Measurements from ENCODE around the gene STK11IP. TPM values are rescaled to one million over a fixed set of nuclear protein-coding genes. Genes with fewer than 3 reads are reported as not detected.

Gene STK11IP
- total RNA-seq = 58.5 TPM

GRCh38 chr2:219597552-219598307, at the start of gene STK11IP:
TSS of gene STK11IP (plus strand) at chr2:219597857. CDS start at chr2:219598120, 263 bp downstream.
- ATAC-seq = peak; percentile 98
- peak; percentile 97 for DNase-seq (ENCODE audit: low spot score)
- intact Hi-C loops (cut with DNase I) = no loop called here

GRCh38 chr2:219548990-219549389, 48.7 kb upstream of the STK11IP start:
- intact Hi-C loops (cut with DNase I) = no loop called here
- DNase-seq (ENCODE audit: low spot score) = no peak

GRCh38 chr2:219549619-219550018, 48.0 kb upstream of the STK11IP start:
- intact Hi-C loops (cut with DNase I) = no loop called here
- DNase-seq (ENCODE audit: low spot score) = no peak
- ATAC-seq = no peak

More at GRCh38 chr2:219548990-219549389, 48.7 kb upstream of the STK11IP start:
- ATAC-seq = no peak

DNA sequence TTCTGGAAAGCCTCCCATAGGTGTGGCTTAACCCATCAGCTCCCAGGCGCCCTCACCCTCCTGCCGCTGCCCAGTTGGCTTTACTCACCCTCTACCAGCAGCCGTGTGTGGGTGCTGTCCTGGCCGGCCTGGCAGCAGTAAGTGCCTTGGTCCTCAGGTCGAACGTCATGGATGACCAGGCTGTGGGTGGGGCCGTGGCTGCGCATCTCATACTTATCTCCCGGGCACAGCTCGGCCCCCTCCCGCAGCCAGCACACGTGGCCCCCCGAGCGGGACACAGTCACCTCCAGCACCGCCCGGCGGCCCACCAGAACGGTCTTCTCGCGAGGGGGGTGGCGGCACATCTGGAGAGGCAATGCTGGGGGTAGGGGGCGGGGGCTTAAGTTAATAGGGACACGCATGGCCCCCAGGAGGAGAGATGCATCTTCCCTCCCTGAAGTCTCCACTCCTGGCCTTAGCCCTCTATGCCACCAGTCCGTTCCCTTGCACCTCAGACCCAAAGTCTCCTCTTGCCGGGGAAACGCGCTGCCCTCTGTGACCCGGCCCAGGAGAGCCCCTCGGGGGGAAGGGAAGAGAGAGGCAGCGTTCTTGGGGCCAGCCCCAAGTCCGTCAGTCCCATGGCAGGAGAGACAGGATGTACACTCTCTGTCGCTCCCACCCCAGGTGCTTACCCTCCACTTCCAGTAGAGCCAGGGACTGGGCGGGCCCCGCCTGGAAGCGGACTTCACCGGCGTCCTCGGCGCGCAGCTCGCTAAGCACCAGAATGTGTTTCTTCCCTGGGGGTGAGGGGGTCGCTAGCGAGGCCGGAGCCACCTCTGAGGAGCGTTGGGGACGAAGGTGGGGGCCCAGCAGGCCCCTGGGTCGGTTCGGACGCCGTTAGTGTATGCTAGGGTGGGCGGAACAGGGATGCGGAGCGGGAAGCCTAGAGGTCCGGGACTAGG, 45.9 kb upstream of the STK11IP start:
- DNase-seq (ENCODE audit: low spot score) = peak; percentile 70
- intact Hi-C loops (cut with DNase I) = no loop called here
- peak; percentile 57 for ATAC-seq

DNA sequence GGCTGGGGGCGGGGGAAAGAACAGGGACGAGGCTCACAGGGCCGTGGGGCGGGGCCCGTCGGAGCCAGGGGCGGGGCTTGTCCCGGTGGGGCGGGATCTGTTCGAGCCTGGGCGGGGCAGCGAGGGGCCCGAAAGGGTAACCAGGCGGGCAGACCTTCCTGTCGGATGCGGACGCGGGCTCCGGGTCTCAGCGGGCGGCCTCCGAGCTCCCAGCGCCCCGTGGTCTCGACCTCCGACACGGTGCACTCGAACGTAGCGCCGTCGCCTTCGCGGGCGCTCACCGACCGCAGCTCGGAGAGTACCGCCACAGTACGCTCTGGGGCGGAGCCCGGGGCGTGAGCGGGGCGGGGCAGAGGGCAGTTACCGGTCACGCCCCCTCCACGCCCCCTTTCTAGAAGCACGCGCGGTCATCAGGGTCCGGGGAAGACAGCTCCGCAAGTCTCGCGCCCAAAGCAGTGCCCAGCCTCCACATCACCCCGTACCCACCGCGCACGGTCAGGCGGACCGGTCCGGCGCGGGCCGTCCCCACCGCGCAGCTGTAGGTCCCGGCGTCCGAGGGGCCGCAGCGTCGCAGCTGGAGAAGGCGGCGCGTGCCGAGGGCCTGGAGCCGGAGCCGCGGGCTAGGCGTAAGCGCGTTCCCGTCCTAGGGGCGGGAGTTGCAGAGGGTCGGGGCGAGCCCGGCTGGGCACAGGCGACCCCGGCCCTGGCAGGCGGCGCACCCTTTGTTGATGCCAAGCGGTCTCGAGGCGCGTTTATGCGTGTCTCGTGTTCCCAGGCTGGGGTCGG, 45.1 kb upstream of the STK11IP start:
- intact Hi-C loops (cut with DNase I) = no loop called here
- DNase-seq (ENCODE audit: low spot score) = peak; percentile 94
- ATAC-seq = peak; percentile 92

DNA sequence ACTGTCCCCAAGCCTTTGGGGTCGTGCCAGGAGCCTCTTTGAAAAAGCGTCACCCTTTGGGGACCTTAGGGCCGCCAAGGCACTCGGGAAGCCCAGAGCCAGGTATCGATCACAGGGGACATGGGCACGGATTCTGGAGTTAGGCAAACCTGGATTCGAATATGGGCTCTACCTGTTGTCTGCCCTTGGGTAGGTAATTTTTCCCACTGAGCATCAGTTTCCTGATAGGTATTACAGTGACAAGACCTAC, 44.6 kb upstream of the STK11IP start:
- DNase-seq (ENCODE audit: low spot score) (peak; percentile 75), ATAC-seq (no peak)
- intact Hi-C loops (cut with DNase I) = no loop called here

GRCh38 chr2:219553463-219553963, 44.1 kb upstream of the STK11IP start:
- ATAC-seq (no peak), DNase-seq (ENCODE audit: low spot score) (peak; percentile 58)
- intact Hi-C loops (cut with DNase I) = no loop called here

- intact Hi-C loops (cut with DNase I) = no loop called here
- ATAC-seq = no peak
- peak; percentile 63 for DNase-seq (ENCODE audit: low spot score)
Measured at GRCh38 chr2:219554350-219554749, 43.3 kb upstream of the STK11IP start.

GRCh38 chr2:219555956-219556355, 41.7 kb upstream of the STK11IP start:
- DNase-seq (ENCODE audit: low spot score) (no peak), ATAC-seq (no peak)
- intact Hi-C loops (cut with DNase I) = no loop called here

- DNase-seq (ENCODE audit: low spot score) (no peak), ATAC-seq (no peak)
- intact Hi-C loops (cut with DNase I) = no loop called here
Measured at GRCh38 chr2:219556413-219556812, 41.2 kb upstream of the STK11IP start.

DNA sequence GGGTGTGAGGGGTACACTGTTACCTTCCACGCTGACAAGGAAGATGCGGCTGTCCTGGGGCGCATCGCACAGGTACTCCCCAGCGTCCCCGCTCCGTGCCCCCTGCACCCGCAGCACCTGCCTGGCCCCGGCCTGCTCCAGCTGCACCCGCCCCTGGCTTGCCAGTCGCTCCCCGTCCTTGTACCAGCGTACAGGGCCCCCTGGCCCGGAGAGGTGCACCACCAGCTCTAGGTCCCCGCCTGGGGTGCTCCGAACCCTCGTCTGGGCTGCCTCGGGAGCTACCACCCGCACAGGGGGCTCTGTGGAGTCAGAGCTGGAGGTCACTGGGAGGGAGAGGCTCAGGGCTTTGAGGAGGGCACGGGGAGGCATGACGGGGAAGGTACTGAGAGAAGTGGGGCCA, 40.3 kb upstream of the STK11IP start:
- DNase-seq (ENCODE audit: low spot score) (peak; percentile 60), ATAC-seq (no peak)
- intact Hi-C loops (cut with DNase I) = no loop called here

DNA sequence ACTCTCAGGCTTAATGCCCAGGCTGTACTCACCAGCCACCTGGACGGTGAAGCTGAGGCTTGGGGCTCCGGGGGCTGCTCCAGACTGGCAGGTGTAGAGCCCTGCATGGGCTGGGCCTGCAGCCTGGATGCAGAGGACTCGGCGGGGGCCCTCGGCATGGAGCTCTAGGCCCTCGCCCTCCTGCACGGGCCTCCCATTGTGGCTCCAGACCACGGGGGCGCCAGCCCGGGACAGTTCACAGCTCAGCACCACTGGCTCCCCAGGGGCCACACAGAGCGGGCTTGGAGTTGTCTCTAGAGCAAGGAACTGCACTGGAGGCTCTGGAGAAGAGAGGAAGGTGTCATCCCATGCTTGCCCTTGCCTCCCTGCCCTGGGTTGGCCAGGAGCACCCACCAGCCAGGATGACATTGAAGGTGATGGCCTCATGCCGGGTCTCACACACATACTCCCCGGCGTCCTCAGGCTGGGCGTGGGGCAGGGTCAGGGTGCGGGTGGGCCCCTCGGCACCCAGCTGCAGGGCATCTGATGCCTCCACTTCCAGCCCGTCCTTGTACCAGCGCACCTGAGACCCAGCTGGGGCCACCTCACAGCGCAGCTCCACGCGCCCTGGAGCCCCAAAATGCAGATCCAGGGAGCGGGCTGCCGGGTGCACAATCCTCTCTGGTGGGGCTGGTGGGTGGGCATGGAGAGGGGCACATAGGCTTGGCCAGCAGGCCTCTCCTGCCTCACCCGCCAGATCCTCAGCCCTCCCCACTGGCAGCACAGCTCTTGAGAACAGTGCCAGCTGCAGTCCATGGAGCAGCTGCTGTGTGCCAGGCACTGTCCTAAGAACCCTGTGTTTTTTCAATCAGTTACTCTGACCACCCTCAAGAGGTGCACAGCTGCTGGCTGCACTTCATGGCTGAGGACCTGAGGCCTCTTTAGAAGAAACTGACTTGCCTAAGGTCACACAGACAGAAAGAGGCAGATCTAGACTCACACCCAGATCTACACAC, 39.6 kb upstream of the STK11IP start:
- ATAC-seq (no peak), DNase-seq (ENCODE audit: low spot score) (no peak)
- intact Hi-C loops (cut with DNase I) = no loop called here

DNA sequence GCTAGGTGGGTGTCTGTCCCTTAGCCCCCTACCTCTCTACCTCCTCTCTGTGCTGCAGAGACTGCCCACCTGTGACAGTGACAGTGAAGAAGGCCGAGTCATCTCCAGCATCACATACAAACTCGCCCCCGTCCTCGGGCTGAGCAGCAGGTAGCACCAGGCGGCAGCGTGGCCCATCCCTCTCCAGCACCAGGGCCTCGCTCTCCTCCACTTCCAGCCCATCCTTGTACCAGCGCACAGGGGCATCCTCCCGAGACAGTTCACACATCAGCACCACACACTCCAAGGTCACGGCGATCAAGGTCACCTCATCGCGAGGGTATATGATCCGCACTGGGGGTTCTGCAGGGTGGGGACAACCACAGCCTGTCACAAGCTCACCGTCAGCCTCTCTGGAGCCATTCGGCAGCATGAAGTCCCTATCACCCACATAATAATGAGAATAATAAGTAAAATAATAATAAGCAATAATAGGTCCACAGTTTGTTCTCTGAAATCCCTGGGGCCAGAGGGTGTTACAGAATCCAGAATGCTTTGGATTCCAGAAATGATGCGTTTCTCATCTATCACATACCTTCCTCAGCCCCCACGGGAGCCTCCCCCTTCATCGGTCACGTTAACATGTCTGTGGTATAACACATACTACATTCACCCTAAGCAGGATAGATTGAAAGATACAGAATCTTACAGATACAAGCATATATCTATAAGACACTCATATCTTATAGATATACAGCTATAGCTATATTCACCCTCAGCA, 38.3 kb upstream of the STK11IP start:
- intact Hi-C loops (cut with DNase I) = no loop called here
- DNase-seq (ENCODE audit: low spot score) (no peak), ATAC-seq (no peak)

DNA sequence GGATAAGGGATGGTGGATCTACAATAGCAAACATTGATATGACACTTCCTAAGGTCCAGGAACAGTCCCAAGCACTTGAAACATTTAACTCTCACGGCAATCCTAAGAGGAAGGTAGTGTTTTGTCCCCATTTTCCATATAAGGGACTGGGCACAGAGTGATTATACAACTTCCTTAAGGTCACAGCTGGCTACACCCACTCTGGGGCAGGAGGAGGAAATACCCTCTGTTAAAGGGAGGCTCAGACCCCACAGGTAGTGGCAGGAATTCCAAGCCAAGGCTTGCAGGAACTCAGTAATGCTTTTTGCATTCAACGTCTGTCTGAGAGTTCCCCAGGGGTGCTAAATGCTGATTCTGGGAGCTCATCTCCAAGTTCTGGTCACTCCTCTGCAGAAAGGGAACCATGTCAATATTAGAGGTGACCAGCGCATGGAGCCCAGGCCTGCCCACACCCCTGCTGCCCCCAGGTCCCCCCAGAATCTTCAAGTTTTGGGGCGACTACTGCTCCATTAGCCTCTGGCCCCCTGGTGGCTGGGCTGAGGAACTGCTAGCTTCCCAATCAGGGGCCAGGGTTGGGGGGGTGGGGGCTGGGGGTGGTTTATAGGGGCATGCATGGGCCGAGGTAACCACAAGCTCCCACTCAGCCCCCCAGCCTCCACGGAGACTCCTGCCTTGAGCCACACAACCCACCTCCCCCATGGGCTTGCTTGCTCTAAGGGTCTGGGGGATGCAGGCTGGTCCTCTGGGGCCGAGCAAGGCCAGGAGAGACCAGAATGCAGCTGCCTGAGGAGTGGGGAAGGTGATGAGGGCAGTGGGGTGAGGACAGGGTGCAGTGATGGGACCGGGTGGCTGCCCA, 37.4 kb upstream of the STK11IP start:
- intact Hi-C loops (cut with DNase I) = no loop called here
- DNase-seq (ENCODE audit: low spot score) (no peak), ATAC-seq (no peak)

DNA sequence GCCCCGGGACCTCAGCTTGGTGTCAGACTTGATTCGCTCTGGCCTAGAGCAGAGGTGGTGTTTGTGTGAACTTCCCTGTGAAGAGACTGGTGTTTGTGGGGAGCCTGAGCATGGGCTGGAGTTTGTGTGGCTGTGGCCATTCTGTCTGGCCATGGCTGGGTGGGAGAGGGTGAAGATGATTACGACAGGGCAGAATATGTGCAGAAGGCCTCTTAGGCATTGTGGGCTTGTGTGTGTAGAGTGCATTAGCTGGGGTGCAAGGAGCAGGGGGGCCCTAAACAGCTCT, 36.8 kb upstream of the STK11IP start:
- DNase-seq (ENCODE audit: low spot score) = no peak
- ATAC-seq = no peak
- intact Hi-C loops (cut with DNase I) = no loop called here

GRCh38 chr2:219561179-219562048, 36.2 kb upstream of the STK11IP start:
- DNase-seq (ENCODE audit: low spot score) (no peak), ATAC-seq (no peak)
- intact Hi-C loops (cut with DNase I) = no loop called here
